DLD1 (cell line): ENCODE data around the gene POLR1C.
"Not testable (repeated sequence)": the region's sequence is repeated elsewhere in the genome, so short reads cannot be mapped to it uniquely, and the experiment has no call there.

Experiments
- in situ Hi-C: cut with HindIII; loops from 2 replicates; pipeline ENCODE4 v1.10.0; 2017; ENCODE audit warnings: low sequenced_read_pairs

The POLR1C gene

GRCh38 chr6:43557620-43558019 lies 40.7 kb downstream of the POLR1C start:
- in situ Hi-C loops, result not testable (repeated sequence)

GRCh38 chr6:43559328-43559727 lies 42.4 kb downstream of the POLR1C start:
- in situ Hi-C loops, result no loop called here

DNA sequence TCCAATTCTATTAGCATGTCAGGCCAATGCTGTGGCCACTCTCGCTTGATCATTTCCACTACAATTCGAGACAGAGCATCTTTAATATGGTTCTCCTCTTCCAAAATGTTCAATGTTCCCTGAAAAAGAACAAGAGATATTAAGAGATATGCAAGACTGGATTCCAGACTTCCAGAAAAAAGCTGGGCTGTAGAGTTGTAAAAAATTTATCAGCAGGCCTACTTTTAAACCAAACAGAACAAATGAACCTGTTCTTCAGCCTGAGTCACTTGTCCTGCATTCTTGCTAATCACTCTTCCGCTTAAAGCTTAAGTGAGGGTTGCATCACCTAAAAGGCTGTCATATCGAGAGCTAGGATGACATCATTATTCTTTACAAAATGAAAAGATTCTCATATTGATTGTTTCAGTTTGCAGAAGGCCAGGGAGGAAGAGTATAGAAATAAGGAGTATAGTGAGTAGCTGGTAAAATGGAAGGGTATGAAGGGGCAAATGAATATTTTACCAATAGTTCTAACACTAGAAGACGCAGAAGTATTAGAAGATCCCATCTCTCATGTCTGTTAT lies 54.1 kb downstream of the POLR1C start:
- in situ Hi-C loops, result no loop called here
